ENCODE data around the gene LTBP3.

DNA sequence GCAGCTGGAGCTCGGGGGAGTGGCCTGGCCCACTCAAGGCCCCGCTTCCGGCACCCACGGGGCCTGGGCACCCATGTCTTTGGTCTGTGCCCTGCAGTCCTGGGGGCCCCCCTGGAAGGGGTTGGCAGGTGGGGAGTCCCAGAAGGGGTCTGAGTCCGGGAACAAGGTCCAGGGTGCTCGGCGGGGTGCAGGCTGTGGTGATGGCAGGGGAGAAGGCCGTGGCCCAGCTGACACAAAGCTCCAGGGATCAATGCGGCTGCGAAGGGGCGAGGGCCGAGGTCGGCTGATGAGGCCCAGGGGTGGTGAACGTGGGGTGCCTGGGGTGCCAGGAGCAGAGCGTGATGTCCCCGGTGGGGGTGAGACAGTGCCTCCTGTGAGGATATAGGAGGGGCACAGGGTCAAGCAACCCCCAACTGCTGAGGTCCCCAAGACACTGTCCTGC, 40.1 kb upstream of the LTBP3 start:
- TF ChIP-seq CERS6 (CRISPR knock-in tag; IDR thresholded peaks at IDR 0.05) (no peak), JUNB (CRISPR knock-in tag; IDR thresholded peaks at IDR 0.05; ENCODE audit: borderline replicate concordance) (no peak)
